Fibroblast of skin of abdomen (primary cell): Measurements from ENCODE around the gene NKAIN2.

Experiments
- DNase-seq: peaks from one replicate; pipeline ENCODE4 v3.0.0-alpha.2; 2013

The NKAIN2 gene

DNA sequence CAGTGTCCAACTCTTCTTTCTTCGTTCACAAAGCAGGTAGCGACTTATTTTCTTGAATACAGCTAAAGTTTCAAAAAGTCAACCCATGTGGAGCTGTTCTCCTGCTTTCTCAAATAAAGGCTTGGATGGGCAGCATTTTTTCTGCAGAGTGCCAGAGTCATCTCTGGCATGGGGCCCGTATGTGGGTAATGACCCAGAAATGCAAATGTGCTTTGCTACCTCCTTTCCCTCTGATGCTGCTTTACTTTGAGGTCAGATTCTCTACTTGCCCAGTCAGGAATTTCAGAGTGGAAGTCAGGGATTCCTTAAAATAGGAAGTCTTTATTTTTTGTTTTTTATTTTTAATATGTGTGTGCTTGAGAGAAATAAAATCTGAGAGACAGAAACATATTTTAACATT lies 4.9 kb downstream of the NKAIN2 start:
- no peak for DNase-seq

DNA sequence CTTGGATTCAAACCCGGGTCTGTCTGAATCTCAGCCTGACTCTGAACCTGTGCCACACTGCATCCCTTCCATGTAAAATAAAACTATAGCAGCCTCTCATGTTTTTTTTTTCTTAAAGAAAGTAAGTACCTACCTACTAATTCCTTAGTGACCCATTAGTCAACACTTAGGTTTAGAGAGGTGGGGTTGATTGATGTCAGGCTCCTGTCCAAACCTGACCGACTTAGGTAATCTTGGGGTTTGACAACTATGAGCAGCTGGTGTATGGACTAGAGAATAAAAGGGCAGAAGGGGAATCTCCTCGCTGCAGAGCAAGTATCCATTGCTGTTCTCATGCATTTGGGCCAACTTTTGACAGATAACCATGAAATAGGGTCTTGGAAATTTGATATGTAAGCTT lies 6.5 kb downstream of the NKAIN2 start:
- no peak for DNase-seq

DNA sequence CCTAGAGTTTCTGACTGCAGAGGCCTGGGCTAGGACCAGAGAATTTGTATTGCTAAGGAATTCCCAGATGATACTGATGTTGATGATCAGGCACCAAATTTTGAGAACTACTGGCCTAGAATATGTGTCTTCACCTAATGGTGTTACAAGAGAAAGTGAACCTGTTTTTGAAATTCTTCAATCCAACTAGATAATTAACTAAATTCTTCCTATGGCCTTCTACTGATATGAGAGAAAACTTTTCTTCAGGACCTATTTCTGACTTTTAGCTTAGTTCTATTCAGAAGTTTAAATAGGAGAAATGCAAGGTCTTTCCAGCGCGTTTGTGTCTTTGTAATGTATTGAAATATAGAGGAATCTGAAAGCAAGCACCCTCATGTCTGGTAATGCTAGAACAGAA lies 7.3 kb downstream of the NKAIN2 start:
- DNase-seq: no peak

DNA sequence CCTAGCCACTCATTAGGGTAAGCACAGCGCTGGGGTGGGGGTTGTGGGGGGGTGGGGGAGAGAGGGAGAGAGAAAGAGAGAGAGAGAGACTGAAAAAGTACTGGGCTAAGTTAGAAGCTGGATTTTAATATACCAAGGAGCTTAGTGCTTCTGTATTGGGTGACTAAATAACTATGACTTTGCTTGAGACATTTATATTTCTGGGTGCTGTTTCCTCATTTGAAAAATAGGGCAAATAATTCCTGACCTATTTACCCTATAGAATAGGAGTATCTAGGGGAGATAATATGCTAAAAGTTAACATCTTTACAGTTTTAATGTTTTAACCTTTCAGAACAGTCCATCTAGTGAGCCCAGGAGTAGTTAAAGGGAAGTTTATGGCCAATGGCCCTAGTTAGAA lies 7.7 kb downstream of the NKAIN2 start:
- DNase-seq: no peak

DNA sequence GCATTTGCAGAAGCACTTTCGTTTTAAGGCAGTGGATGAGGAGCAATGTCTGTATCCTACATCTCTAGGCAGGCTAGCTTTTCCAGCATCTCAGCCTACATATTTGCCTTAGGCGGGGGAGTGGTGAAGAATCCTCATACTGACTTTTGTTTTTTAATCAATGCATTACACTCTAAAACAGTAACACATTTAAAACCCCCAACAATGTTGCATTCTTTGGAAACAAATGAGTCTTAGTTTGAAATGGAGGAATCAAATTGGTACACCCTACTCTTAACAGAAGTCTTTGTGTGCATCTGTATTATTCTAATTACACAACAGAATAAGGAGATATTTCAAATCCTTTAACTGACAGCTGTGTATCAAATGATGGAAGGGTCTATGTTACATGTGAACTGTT lies 9.0 kb downstream of the NKAIN2 start:
- DNase-seq: no peak

DNA sequence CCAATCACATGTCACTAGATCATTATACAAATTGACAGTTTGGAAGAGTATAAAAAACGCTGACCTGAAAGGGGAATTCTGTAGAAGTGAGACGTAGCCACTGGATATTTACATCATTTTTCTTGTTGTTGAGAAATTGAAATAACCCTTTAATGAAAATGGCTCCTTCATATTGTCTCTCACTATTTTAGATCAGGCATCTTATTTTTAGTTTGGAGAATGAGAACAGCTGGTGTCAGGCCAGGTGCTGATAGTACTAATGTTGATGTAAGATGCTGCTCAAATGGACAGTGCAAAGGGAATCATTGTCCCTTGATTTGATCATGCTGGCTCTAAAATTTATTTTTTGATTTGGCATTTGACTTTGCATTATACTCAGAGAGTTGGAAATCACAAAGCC lies 17.4 kb downstream of the NKAIN2 start:
- no peak for DNase-seq

DNA sequence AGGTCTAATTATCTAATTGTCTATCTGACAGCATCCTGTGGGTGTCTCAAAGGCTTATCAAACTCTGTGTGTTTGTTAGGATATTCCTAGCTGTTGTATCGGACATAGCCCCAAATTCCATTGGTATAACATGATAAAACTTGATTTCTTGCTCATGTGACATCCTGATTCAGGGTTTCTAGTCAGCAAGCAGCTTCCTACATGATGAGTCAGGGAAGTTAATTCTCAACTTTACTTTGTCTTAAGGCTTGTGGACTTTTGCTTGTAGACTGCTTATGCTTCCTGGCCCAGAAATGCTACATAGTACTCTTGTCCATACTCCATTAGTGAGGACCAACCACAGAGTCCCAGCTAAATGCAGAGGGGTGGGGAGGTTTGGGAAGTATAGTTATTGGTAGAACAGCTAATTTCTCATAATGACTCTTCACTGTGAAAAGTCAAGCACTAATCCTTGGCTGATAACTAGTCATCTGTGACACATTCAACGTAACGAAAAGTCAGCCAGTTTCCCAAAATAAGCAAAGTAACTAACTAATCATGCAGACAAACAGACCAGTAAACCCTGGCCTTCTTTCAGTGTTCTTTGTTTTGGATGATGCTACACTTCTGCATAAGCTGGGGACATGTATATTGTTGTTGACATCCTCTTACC lies 25.8 kb downstream of the NKAIN2 start:
- peak; percentile 71 for DNase-seq

DNA sequence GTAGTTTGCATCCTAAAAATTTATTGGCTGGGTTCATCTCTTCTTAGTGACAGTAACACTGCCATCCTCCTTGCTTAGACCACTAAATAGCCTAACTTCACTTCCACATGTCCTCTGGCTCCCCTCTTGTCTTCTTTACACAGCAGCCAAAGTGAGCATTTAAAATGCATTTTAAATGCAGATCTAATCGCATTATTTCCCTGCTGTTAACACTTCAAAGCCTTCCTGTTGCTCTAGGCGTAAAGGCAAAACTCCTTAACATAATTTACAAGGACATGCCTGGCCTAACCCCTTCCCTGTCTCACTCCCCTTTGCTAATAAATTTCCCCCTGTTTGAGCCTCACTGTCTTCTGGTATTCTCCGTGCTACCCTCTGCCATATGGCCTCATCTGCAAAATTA lies 26.5 kb downstream of the NKAIN2 start:
- DNase-seq: no peak

DNA sequence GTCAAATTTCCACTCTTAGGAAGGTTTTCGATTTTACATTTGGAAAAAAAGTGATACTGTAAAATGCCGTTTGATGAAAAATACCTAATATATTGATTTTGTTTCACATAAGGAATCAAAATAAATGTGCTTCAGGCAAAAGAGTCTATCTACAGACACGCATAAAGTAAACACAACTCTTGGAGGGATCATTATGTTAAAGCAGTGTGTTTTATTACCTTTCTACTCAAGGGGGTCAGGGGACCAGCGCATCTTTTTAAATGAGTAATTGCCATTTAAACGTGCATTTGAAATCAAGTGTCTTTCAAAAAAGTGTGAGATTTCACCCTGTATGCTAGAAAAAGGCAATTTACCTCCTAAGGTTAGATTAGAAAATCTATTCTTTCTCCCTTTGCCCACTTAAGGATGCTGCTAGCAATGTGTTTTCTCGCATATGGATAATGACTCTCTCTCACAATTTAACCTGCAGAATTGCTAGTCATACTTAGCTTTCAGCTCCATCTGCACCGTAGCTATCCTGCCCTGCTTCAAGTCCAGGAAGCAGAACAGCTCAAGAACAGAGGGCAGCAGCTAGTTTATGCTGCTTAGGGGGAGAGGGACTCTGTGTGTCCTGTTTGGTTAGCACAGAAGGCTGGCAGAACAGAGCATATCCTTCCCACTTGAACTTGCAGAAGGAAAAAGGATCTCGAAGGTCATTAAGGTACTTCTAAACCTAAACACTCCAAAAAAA lies 35.0 kb downstream of the NKAIN2 start:
- DNase-seq: no peak

DNA sequence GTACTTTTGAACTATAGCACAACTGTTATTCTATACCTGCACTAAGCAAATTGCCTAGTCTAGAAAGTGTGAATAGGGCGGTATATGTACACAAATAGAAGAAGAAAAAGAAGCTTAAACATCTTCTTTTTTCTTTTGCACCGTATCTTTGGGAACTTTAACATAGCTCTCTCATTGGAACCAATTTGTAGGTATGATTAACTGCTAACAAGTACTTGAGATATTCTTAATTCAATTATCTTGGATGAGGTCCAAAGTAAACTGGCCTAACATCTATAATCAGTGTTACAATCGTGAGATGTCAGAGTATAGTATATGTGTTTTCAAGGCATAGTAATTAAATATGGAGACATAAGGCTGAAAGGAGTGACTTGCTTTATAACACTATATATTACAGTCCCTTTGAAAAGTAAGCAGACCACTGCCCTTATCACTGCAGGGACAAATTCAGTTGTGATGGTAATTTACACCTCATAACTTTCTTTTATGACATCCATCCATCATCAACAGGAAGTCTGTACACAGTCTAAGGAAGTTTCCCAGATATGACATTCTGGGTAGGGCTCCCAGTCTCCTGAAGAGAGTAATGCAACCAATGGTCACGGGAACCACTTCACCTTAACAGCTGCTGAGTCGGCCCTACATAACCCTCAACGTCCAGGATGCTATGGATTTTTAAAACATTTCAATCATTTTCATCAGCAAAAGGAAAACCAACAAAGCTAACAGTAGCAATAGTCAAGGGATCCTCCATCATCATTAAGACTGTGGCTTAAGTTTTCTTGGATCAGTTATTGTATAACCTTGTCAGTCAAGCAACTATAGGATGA lies 37.6 kb downstream of the NKAIN2 start:
- no peak for DNase-seq

DNA sequence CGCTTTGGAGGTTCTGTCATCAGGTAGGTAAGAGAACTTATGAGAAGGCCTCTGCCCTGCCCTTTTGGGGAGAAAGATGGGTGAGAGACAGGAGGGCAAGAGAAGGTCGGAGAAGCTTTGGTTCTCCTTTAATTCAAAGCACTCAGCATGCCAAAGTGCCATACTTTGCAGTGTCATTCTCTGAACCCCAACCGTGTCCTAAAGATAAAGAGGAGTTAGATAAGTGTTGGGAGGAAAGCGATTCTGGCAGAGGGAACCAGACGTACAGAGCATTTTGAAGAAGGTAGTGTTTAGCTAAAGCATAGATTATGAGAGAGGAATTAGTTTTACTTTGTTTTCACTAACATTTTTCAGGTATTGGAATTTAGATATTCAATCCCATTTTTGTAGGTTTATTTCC lies 40.3 kb downstream of the NKAIN2 start:
- no peak for DNase-seq

DNA sequence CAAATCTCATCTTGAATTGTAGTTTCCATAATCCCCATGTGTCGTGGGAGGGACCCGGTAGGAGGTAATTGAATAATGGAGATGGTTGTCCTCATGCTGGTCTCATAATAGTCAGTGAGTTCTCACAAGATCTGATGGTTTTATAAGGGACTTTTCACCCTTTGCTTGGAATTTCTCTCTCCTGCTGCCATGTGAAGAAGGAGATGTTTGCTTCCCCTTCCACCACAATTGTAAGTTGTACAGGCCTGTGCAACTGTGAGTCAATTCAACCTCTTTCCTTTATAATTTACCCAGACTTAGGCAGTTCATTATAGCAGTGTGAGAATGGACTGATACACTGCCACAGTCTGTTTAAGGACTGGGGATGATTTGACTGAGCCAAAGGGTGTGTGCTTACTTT lies 44.7 kb downstream of the NKAIN2 start:
- no peak for DNase-seq

DNA sequence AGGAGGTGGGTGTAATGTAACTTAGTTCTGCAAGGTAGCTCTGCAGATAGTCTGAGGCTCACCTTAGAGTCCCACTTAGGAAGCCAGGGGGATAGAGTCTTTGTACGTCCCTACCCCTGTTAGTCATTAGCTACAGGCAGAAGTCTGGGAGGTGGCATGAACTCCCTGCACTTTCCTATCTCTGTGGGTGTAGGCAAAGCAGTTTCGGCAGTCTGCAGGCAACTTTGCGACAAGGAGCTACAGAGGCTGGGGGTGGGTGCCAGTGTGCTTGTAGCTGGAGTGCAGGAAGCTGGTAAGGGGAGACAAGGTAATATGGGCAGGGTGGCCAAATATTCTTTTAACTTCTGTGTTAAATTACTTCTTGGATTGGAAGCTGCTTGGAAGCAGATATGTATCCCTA lies 45.7 kb downstream of the NKAIN2 start:
- DNase-seq: no peak

DNA sequence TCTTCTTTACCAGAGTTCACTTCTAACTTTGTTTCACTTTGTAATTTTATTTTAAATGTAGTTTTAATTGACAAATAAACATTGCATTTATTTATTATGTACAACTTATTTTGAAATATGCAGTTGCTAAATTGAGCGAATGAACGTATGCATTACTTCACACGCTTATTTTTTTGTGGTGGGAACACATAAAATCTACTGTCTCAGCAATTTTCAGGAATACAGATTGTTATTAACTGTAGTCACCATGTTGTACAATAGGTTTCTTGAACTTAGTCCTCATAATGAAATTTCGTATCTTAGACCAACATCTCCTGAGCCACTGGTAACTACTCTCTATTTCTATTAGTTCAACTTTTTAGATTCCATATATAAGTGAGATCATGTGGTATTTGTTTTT lies 46.9 kb downstream of the NKAIN2 start:
- no peak for DNase-seq

DNA sequence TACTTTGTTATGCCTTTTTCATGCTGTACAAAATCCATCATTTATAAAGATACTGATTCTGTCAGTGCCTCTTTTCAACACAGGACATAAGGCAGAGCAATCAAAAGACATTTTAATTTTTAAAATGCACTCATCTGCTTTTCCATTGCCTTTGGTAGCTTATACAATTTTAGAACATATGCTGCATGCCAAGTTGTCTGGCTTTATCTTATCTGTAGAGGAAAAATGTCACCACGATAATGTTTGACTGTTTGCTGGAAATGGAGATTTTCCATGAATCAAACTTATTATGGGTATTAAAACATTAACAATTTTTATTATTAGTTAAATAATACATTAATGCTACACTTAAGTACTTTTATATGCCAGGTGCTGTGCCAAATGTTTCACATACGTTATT lies 50.5 kb downstream of the NKAIN2 start:
- no peak for DNase-seq

DNA sequence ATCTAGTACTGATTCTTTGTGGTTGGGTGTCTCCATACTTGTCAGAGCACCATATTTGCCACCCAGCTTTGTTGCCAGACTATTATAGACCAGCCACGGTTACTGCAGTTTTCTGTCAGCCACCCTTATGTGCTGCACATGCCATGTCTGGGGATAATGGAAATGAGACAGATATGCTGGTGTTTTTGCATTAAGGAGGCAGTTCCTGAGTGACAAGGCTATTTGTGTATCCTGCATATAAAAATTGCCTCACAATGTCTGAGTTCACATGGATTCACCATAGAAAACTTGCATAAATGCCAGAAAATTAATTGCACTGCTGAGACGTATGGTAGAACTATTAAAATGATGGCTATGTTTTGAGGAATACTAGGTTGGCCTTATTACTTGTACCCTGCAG lies 51.8 kb downstream of the NKAIN2 start:
- DNase-seq: no peak

DNA sequence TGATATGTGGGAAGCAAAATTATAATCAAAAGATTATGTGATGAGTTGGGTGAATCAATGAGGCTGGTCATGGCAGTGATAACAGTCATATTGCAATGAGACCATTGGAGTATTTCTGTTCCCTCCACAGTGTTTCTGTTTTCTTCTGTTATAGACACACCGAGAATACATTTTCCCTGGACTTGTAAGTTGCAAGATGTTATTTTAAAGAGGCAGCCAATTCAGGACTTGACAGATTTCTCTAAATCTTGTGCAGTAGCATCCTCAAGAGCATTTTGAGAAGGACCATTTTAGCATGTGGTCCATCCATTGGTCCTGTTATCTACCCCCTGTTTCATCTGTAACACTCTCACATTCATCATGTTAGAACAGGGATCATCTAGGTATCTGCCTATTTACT lies 55.6 kb downstream of the NKAIN2 start:
- no peak for DNase-seq

DNA sequence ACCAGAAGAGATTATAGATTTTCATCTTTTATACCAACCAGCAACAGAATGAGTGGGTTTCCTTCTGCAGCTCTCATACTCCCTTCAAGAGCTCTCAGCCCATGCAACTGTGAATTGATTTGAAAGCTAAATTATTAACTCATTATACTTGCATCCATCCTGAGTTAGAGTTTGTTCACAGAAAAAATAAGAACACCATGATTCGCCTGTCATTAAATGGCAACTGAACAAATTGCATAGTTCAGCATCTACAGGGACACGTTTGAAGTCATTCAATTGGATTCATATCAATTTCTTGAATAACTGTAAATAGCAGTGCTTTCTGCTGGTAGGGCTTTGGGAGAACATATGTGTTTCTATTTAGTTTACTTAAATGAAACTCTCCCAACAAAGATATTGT lies 65.7 kb downstream of the NKAIN2 start:
- DNase-seq: no peak

DNA sequence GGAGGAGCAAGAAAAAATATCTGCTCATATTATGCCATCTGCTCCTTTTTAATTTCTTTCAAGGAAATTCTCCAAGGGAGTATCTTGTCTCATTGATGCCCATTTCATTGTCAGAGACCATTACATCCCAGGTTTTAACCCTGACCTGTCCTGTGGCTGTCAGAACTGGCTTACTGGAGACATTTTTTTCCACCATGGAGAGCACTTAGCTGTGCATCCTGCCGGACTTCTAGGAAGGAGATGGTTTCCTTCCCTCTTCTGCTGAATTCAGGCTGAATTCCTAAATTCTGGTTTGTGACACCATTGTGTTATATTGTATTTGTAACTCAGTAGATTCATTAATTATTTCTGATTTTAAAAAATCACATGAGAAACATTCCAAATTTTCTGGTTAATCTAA lies 70.3 kb downstream of the NKAIN2 start:
- no peak for DNase-seq

DNA sequence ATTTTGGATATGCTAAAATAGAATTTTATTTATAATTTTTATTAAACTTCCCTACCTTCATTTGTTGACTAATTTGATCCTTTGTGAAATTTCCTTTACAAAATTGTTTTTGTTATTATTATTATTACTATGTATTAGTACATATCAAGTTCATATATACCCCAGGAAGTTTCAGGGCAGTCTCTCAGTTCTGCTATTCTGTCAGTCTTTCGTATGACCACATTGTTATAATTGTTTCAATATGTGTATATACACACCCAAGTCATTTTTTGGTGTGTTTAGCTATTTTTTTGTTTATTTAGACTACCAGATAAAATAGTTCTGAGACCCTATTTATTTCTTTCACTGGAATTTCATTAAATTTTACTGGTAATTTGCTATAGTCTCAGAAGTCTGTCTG lies 72.1 kb downstream of the NKAIN2 start:
- DNase-seq: no peak

DNA sequence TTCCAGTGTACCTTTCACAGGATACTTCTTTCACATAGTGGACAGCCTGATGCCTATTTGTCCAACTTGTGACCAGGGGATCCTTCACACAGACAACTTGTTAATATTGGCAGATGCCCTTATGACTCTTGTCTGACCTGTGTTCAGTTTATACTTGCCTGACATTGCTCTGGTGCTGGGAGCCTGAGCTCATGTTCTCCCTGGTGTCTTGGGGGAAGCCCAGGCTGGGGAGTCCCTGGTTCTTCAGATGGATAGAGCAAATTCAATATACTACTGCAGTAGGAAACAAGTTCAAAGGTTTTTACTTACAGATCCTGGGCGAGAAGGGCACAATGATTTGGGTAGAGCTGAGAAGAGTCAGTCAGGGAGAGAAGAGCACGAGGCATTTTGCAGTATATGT lies 76.1 kb downstream of the NKAIN2 start:
- DNase-seq: no peak

DNA sequence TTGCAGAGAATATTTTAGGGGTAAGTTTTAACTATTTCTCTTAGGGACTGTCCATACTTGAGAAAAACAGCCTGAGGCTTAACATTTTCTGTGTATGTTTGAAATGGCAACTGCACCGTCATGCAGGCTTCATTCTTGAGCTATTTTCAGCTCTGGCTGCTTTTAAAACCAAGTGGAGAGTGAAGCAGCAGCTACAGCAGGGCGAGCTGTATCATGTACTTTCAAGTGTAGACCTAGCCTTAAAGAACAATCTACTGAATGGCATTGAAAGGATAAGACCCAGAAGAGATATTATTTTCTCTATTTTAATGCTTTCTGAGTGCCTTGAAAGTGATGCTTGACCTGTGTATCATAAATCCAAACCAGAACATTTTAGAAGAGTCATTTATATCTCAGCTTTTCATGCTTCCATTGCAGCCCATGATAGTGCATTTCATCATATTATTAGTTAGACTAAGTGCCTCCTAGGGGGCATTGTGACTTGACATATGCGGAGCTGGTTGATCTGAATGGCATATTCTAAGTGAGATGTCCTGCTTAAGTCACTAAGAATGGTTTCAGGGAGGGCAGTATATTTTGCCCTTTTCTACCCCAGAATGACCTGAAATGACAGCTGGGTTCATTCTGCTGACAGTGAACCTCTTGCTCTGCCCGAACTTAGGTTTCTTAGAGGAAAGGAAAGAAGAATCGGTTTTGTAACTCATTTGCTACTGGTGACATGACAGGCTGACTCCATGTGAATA lies 85.3 kb downstream of the NKAIN2 start:
- no peak for DNase-seq

DNA sequence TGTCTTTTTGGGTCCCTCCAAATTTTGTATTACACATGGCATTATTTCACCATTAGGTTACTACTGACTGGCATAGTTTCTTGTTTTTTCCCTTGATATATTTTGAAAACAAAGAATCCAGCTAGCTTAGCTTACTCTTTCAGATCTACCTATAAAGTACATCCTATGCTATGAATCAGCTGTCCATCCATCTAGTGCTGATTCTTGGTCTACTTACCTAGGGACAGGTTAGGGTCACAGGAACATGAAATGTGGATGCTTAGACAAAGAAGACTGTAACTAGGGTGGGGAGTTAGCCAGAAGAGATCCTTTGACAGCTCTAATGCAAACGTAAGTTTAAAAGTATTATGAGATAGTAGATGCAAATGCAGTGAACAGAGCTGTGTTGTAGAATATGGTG lies 91.7 kb downstream of the NKAIN2 start:
- DNase-seq: no peak
